HG03045 (cell line): ENCODE data around the gene ERC1.

Experiments
- ATAC-seq: cut with Tn5 transposase; IDR thresholded peaks from one replicate; pipeline ENCODE4 v1.9.1; 2021; ENCODE audit warnings: mild to moderate bottlenecking, moderate library complexity; ENCODE audit not compliant: unreplicated experiment

ERC1 gene

GRCh38 chr12:1523558-1524050 lies 532.6 kb downstream of the ERC1 start:
- no peak for ATAC-seq

GRCh38 chr12:1525858-1526257 lies 534.8 kb downstream of the ERC1 start:
- no peak for ATAC-seq

GRCh38 chr12:1527789-1528188 lies 536.8 kb downstream of the ERC1 start:
- ATAC-seq, result no peak

- no peak for ATAC-seq
Observed at GRCh38 chr12:1528791-1529190, 537.8 kb downstream of the ERC1 start.

GRCh38 chr12:1529228-1529861 lies 538.3 kb downstream of the ERC1 start:
- ATAC-seq, result no peak

GRCh38 chr12:1529862-1530591 lies 539.0 kb downstream of the ERC1 start:
- ATAC-seq, result no peak

GRCh38 chr12:1530592-1531152 lies 539.6 kb downstream of the ERC1 start:
- ATAC-seq, result no peak

- no peak for ATAC-seq
Observed at GRCh38 chr12:1531153-1531653, 540.2 kb downstream of the ERC1 start.

- ATAC-seq, result no peak
Observed at GRCh38 chr12:1531654-1532374, 540.8 kb downstream of the ERC1 start.

GRCh38 chr12:1532375-1533165 lies 541.5 kb downstream of the ERC1 start:
- ATAC-seq, result no peak

GRCh38 chr12:1533205-1533601 lies 542.2 kb downstream of the ERC1 start:
- no peak for ATAC-seq

GRCh38 chr12:1533602-1534304 lies 542.7 kb downstream of the ERC1 start:
- ATAC-seq, result peak; percentile 48

GRCh38 chr12:1534748-1535147 lies 543.7 kb downstream of the ERC1 start:
- no peak for ATAC-seq

GRCh38 chr12:1536817-1537216 lies 545.8 kb downstream of the ERC1 start:
- ATAC-seq, result no peak

GRCh38 chr12:1539135-1539534 lies 548.1 kb downstream of the ERC1 start:
- ATAC-seq, result no peak

GRCh38 chr12:1540690-1541089 lies 549.7 kb downstream of the ERC1 start:
- no peak for ATAC-seq

- no peak for ATAC-seq
Observed at GRCh38 chr12:1542599-1542998, 551.6 kb downstream of the ERC1 start.

GRCh38 chr12:1544996-1545700 lies 554.1 kb downstream of the ERC1 start:
- ATAC-seq, result no peak
